Measurements from ENCODE around the gene OPCML. TPM values are rescaled to one million over a fixed set of nuclear protein-coding genes. Genes with fewer than 3 reads are reported as not detected.

The OPCML gene
- total and polyA plus RNA-seq, 2 experiments from 2014 or later: 1.2 to 4.4 TPM

GRCh38 chr11:133047036-133047770, 485.1 kb downstream of the OPCML start:
- Mint-ChIP-seq H3K4me1 (peaks cover 36% of the 10 kb centered on the region), H3K4me3 (no peak overlapping the region), H3K9me3 (no peaks in the 10 kb centered on the region), H3K27me3 (ENCODE audit: insufficient read depth, low read depth, poor library complexity) (no peaks in the 10 kb centered on the region), H3K27ac (no peak overlapping the region), H3K36me3 (ENCODE audit: low read depth) (no peaks in the 10 kb centered on the region)
- H3K4me3 ChIP-seq: no peak overlapping the region
- H3K36me3 ChIP-seq (ENCODE audit: insufficient read depth): no peaks in the 10 kb centered on the region
- H3K27me3 ChIP-seq (ENCODE audit: insufficient read depth): no peaks in the 10 kb centered on the region
- no peaks in the 10 kb centered on the region for H3F3A ChIP-seq (replicated peaks; ENCODE audit: low read depth)
- ATAC-seq: no peak
- no peak overlapping the region for H2AFZ ChIP-seq
- H3K9me2 ChIP-seq (ENCODE audit: insufficient read depth): no peaks in the 10 kb centered on the region
- no peaks in the 10 kb centered on the region for H4K20me1 ChIP-seq (replicated peaks; ENCODE audit: insufficient read depth)
- H3K79me2 ChIP-seq (replicated peaks; ENCODE audit: insufficient read depth): no peaks in the 10 kb centered on the region
- no peak for TF ChIP-seq STAT1 (IDR thresholded peaks at IDR 0.05; ENCODE audit: unreplicated experiment)
- no peak for TF ChIP-seq POLR2AphosphoS5 (IDR thresholded peaks at IDR 0.05; ENCODE audit: low read depth)
- TF ChIP-seq REST (IDR thresholded peaks at IDR 0.05; ENCODE audit: unreplicated experiment): no peak
- no peak for TF ChIP-seq ZNF462 (CRISPR knock-in tag; IDR thresholded peaks at IDR 0.05)
- TF ChIP-seq ZNF114 (CRISPR knock-in tag; IDR thresholded peaks at IDR 0.05): no peak
- TF ChIP-seq CREB1 (CRISPR knock-in tag; IDR thresholded peaks at IDR 0.05; ENCODE audit: low read depth): no peak
- no peak for DNase-seq (ENCODE audit: low spot score)
- H3K4me2 ChIP-seq: no peak overlapping the region
- no peak overlapping the region for H3K27ac ChIP-seq (ENCODE audit: low read depth)
- peaks cover 32% of the 10 kb centered on the region for H3K4me1 ChIP-seq (ENCODE audit: insufficient read depth)

All from GM23338 (cell line).